ENCODE data around the gene PGP.

Gene PGP

GRCh38 chr16:2190002-2190658 is 24.5 kb downstream of the PGP start:
- Histone ChIP-seq H4K20me1 (ENCODE audit: insufficient read depth) (no peaks in the 10 kb centered on the region), H3K27ac (no peak overlapping the region), H3K79me2 (ENCODE audit: insufficient read depth, low read depth) (no peaks in the 10 kb centered on the region), H3K27me3 (ENCODE audit: insufficient read depth, low read depth) (peaks cover 50% of the 10 kb centered on the region), H3K36me3 (ENCODE audit: insufficient read depth) (no peaks in the 10 kb centered on the region), H3K9ac (no peak overlapping the region), H2AFZ (ENCODE audit: low read depth) (no peak overlapping the region), H3K4me1 (ENCODE audit: low read depth, poor library complexity, severe bottlenecking) (no peaks in the 10 kb centered on the region), H3K4me3 (IDR thresholded peaks at IDR 0.05; ENCODE audit: insufficient read depth, low read depth, low read length) (no peak overlapping the region), H3K4me2 (no peak overlapping the region)
- no peak for TF ChIP-seq CTCF (conservative IDR thresholded peaks at IDR 0.05; ENCODE audit: low read depth, low read length)

GRCh38 chr16:2189252-2189893 is 25.3 kb downstream of the PGP start:
- no peaks in the 10 kb centered on the region for H3K79me2 ChIP-seq (ENCODE audit: insufficient read depth, low read depth)
- H3K9ac ChIP-seq: no peak overlapping the region
- TF ChIP-seq CTCF (conservative IDR thresholded peaks at IDR 0.05; ENCODE audit: low read depth, low read length): no peak
- no peaks in the 10 kb centered on the region for H3K36me3 ChIP-seq (ENCODE audit: insufficient read depth)
- H4K20me1 ChIP-seq (ENCODE audit: insufficient read depth): no peaks in the 10 kb centered on the region
- H3K4me2 ChIP-seq: no peak overlapping the region
- no peaks in the 10 kb centered on the region for H3K4me1 ChIP-seq (ENCODE audit: low read depth, poor library complexity, severe bottlenecking)
- H3K27ac ChIP-seq: no peak overlapping the region
- H2AFZ ChIP-seq (ENCODE audit: low read depth): no peak overlapping the region
- H3K4me3 ChIP-seq (IDR thresholded peaks at IDR 0.05; ENCODE audit: insufficient read depth, low read depth, low read length): no peak overlapping the region
- H3K27me3 ChIP-seq (ENCODE audit: insufficient read depth, low read depth): peaks cover 47% of the 10 kb centered on the region

- Histone ChIP-seq H3K4me2 (no peak overlapping the region), H2AFZ (ENCODE audit: low read depth) (no peak overlapping the region), H4K20me1 (ENCODE audit: insufficient read depth) (no peaks in the 10 kb centered on the region), H3K4me3 (IDR thresholded peaks at IDR 0.05; ENCODE audit: insufficient read depth, low read depth, low read length) (no peak overlapping the region), H3K4me1 (ENCODE audit: low read depth, poor library complexity, severe bottlenecking) (no peaks in the 10 kb centered on the region), H3K27me3 (ENCODE audit: insufficient read depth, low read depth) (peaks cover 37% of the 10 kb centered on the region), H3K36me3 (ENCODE audit: insufficient read depth) (no peaks in the 10 kb centered on the region), H3K9ac (no peak overlapping the region), H3K27ac (no peak overlapping the region), H3K79me2 (ENCODE audit: insufficient read depth, low read depth) (no peaks in the 10 kb centered on the region)
- no peak for TF ChIP-seq CTCF (conservative IDR thresholded peaks at IDR 0.05; ENCODE audit: low read depth, low read length)
These were observed 26.2 kb downstream of the PGP start for GRCh38 chr16:2188395-2188794.

- H3K4me1 ChIP-seq (ENCODE audit: low read depth, poor library complexity, severe bottlenecking): no peaks in the 10 kb centered on the region
- H3K79me2 ChIP-seq (ENCODE audit: insufficient read depth, low read depth): no peaks in the 10 kb centered on the region
- no peak overlapping the region for H3K27ac ChIP-seq
- no peak overlapping the region for H3K9ac ChIP-seq
- no peaks in the 10 kb centered on the region for H3K36me3 ChIP-seq (ENCODE audit: insufficient read depth)
- H2AFZ ChIP-seq (ENCODE audit: low read depth): no peak overlapping the region
- H4K20me1 ChIP-seq (ENCODE audit: insufficient read depth): no peaks in the 10 kb centered on the region
- no peak overlapping the region for H3K4me3 ChIP-seq (IDR thresholded peaks at IDR 0.05; ENCODE audit: insufficient read depth, low read depth, low read length)
- H3K27me3 ChIP-seq (ENCODE audit: insufficient read depth, low read depth): peaks cover 29% of the 10 kb centered on the region
- H3K4me2 ChIP-seq: no peak overlapping the region
- no peak for TF ChIP-seq CTCF (conservative IDR thresholded peaks at IDR 0.05; ENCODE audit: low read depth, low read length)
These were observed 27.4 kb downstream of the PGP start for GRCh38 chr16:2187212-2187611.
